ENCODE measurements around the gene SLC12A7.

- TF ChIP-seq CTCF (IDR thresholded peaks at IDR 0.05) = no peak
- no peak for TF ChIP-seq POLR2A (IDR thresholded peaks at IDR 0.05)
Observed at GRCh38 chr5:1113332-1113690, 1.4 kb upstream of the SLC12A7 start.
